ENCODE measurements around the gene XG. TPM values are rescaled to one million over a fixed set of nuclear protein-coding genes. Genes with fewer than 3 reads are reported as not detected.

XG gene
- total RNA-seq, 1 donor from 2014 or later, result 1.2 TPM

GRCh38 chrX:2840961-2841360 lies 89.1 kb downstream of the XG start:
- TF ChIP-seq CTCF (IDR thresholded peaks at IDR 0.05; ENCODE audit: unreplicated experiment), result no peak
- no peak overlapping the region for H3K4me3 Mint-ChIP-seq
- peaks cover 63% of the 10 kb centered on the region for H3K36me3 Mint-ChIP-seq
- H3K4me1 Mint-ChIP-seq, result no peaks in the 10 kb centered on the region
- peaks cover 43% of the 10 kb centered on the region for H3K9me3 Mint-ChIP-seq
- H3K27me3 Mint-ChIP-seq (ENCODE audit: low read depth), result no peaks in the 10 kb centered on the region
- no peak for DNase-seq (ENCODE audit: low spot score in 2 of 2, unreplicated experiment in 2 of 2)
- no peak overlapping the region for H3K27ac Mint-ChIP-seq

- Mint-ChIP-seq H3K9me3 (peaks cover 40% of the 10 kb centered on the region), H3K4me1 (no peaks in the 10 kb centered on the region), H3K27ac (no peak overlapping the region)
Measured at GRCh38 chrX:2841537-2841936, 89.7 kb downstream of the XG start.

GRCh38 chrX:2846992-2847391 lies 95.2 kb downstream of the XG start:
- Mint-ChIP-seq H3K27ac (peak overlapping the region; percentile 59), H3K27me3 (ENCODE audit: low read depth) (no peaks in the 10 kb centered on the region), H3K4me1 (peaks cover 33% of the 10 kb centered on the region), H3K4me3 (no peak overlapping the region), H3K9me3 (no peaks in the 10 kb centered on the region), H3K36me3 (peaks cover 14% of the 10 kb centered on the region)
- DNase-seq (ENCODE audit: low spot score in 2 of 2, unreplicated experiment in 2 of 2), result no peak
- TF ChIP-seq CTCF (IDR thresholded peaks at IDR 0.05; ENCODE audit: unreplicated experiment), result no peak

More at GRCh38 chrX:2841537-2841936, 89.7 kb downstream of the XG start:
- TF ChIP-seq CTCF (IDR thresholded peaks at IDR 0.05; ENCODE audit: unreplicated experiment), result no peak
- Mint-ChIP-seq H3K4me3 (no peak overlapping the region), H3K27me3 (ENCODE audit: low read depth) (no peaks in the 10 kb centered on the region), H3K36me3 (peaks cover 58% of the 10 kb centered on the region)
- DNase-seq (ENCODE audit: low spot score in 2 of 2, unreplicated experiment in 2 of 2), result no peak

GRCh38 chrX:2848871-2849301 lies 97.0 kb downstream of the XG start:
- Mint-ChIP-seq H3K9me3 (no peaks in the 10 kb centered on the region), H3K27me3 (ENCODE audit: low read depth) (no peaks in the 10 kb centered on the region), H3K4me1 (peaks cover 33% of the 10 kb centered on the region), H3K4me3 (peak overlapping the region; percentile 55), H3K27ac (peak overlapping the region; percentile 97), H3K36me3 (peaks cover 12% of the 10 kb centered on the region)
- no peak for TF ChIP-seq CTCF (IDR thresholded peaks at IDR 0.05; ENCODE audit: unreplicated experiment)
- no peak for DNase-seq (ENCODE audit: low spot score in 2 of 2, unreplicated experiment in 2 of 2)

- H3K36me3 Mint-ChIP-seq, result peaks cover 45% of the 10 kb centered on the region
- no peaks in the 10 kb centered on the region for H3K9me3 Mint-ChIP-seq
- H3K4me3 Mint-ChIP-seq, result no peak overlapping the region
- no peak overlapping the region for H3K27ac Mint-ChIP-seq
- no peak for TF ChIP-seq CTCF (IDR thresholded peaks at IDR 0.05; ENCODE audit: unreplicated experiment)
- H3K27me3 Mint-ChIP-seq (ENCODE audit: low read depth), result no peaks in the 10 kb centered on the region
- peaks cover 8% of the 10 kb centered on the region for H3K4me1 Mint-ChIP-seq
- no peak for DNase-seq (ENCODE audit: low spot score in 2 of 2, unreplicated experiment in 2 of 2)
Measured at GRCh38 chrX:2854918-2855317, 103.1 kb downstream of the XG start.

GRCh38 chrX:2855761-2856160 lies 103.9 kb downstream of the XG start:
- Mint-ChIP-seq H3K27me3 (ENCODE audit: low read depth) (no peaks in the 10 kb centered on the region), H3K9me3 (no peaks in the 10 kb centered on the region), H3K4me3 (no peak overlapping the region), H3K27ac (no peak overlapping the region), H3K36me3 (peaks cover 48% of the 10 kb centered on the region), H3K4me1 (no peaks in the 10 kb centered on the region)
- no peak for DNase-seq (ENCODE audit: low spot score in 2 of 2, unreplicated experiment in 2 of 2)
- TF ChIP-seq CTCF (IDR thresholded peaks at IDR 0.05; ENCODE audit: unreplicated experiment), result no peak
